Right lobe of liver (tissue), 4 donors: Measurements from ENCODE around the gene PDE9A.

Experiments used
- POLR2A ChIP-seq: fragments of 450-650 bp; IDR thresholded peaks from one replicate; pipeline ENCODE4 v1.6.1; 2017; ENCODE audit warnings: antibody characterized with exemption, mild to moderate bottlenecking
- TF ChIP-seq, protein P1 (sequence below), 4 donors: fragments of 200-600 bp in 3 of 4; fragments of 450-650 bp in 1 of 4; IDR thresholded peaks; one replicate each; pipeline versions ENCODE4 v1.5.1 to v1.8.0; 2016 to 2022; ENCODE audit warnings: antibody characterized with exemption in 4 of 4, mild to moderate bottlenecking in 2 of 4
- donor health status: DM: no; HTN: no; CAD: no.
- donor health status: DM: no; HTN: no; CAD: no.
- donor health status: DM: no; HTN: yes; CAD: no.

DNA sequence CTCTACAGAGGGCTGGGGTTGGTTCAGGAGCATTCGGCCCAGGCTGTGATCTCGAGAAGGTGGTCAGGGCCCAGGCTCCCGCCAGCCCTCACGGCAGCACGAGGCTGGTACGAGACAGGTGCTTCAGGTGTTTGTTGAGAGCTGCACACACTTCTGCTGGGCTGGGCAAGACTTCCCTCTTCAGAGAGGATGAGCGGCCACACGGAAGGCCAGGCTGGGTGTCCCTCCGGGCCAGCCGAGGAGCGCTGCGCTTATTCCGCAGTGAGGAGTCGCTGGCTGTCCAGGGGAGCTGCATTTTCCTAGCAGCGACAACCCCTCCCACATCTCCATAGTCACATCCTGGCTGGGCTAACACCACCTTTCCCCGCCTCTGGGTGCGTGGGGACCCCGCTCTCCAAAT lies 50.5 kb downstream of the PDE9A start:
- TF ChIP-seq, protein P1, sequence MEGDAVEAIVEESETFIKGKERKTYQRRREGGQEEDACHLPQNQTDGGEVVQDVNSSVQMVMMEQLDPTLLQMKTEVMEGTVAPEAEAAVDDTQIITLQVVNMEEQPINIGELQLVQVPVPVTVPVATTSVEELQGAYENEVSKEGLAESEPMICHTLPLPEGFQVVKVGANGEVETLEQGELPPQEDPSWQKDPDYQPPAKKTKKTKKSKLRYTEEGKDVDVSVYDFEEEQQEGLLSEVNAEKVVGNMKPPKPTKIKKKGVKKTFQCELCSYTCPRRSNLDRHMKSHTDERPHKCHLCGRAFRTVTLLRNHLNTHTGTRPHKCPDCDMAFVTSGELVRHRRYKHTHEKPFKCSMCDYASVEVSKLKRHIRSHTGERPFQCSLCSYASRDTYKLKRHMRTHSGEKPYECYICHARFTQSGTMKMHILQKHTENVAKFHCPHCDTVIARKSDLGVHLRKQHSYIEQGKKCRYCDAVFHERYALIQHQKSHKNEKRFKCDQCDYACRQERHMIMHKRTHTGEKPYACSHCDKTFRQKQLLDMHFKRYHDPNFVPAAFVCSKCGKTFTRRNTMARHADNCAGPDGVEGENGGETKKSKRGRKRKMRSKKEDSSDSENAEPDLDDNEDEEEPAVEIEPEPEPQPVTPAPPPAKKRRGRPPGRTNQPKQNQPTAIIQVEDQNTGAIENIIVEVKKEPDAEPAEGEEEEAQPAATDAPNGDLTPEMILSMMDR (IDR thresholded peaks at IDR 0.05) = no peak
- TF ChIP-seq POLR2A = no peak
